ENCODE data around the gene HACD1. TPM values are rescaled to one million over a fixed set of nuclear protein-coding genes. Genes with fewer than 3 reads are reported as not detected.

Gene HACD1
- polyA plus RNA-seq, 1 donor from 2014 or later, result 23.0 TPM

DNA sequence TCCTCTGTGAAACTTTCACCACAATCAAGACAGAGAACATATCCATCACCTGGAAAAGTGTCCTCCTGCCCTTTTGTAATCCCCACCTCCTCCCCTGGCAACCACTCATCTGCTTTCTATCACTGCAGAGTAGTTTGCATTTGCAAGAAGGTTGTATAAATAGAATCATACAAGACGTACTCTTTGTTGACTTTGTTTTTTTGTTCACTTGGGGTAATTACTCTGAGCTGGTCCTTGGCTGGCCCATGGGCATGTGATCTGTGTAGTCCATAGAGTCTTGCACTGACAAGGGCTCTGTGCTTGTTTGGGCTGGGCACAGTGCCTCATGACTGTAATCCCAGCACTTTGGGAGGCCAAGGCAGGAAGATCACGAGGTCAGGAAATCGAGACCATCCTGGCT lies 7.8 kb upstream of the HACD1 start:
- H2AFZ ChIP-seq (ENCODE audit: low read depth, low read length), result no peak overlapping the region
- no peaks in the 10 kb centered on the region for H3K36me3 ChIP-seq (ENCODE audit: insufficient read depth, low read length)
- H3K9me2 ChIP-seq (ENCODE audit: insufficient read depth, low read length), result no peaks in the 10 kb centered on the region
- H3K4me2 ChIP-seq (ENCODE audit: low read length), result no peak overlapping the region
- H3K9ac ChIP-seq (ENCODE audit: low read length), result no peak overlapping the region
- H3K27ac ChIP-seq (ENCODE audit: low read length), result no peak overlapping the region
- TF ChIP-seq, protein P1, sequence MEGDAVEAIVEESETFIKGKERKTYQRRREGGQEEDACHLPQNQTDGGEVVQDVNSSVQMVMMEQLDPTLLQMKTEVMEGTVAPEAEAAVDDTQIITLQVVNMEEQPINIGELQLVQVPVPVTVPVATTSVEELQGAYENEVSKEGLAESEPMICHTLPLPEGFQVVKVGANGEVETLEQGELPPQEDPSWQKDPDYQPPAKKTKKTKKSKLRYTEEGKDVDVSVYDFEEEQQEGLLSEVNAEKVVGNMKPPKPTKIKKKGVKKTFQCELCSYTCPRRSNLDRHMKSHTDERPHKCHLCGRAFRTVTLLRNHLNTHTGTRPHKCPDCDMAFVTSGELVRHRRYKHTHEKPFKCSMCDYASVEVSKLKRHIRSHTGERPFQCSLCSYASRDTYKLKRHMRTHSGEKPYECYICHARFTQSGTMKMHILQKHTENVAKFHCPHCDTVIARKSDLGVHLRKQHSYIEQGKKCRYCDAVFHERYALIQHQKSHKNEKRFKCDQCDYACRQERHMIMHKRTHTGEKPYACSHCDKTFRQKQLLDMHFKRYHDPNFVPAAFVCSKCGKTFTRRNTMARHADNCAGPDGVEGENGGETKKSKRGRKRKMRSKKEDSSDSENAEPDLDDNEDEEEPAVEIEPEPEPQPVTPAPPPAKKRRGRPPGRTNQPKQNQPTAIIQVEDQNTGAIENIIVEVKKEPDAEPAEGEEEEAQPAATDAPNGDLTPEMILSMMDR (IDR thresholded peaks at IDR 0.05; ENCODE audit: poor library complexity, severe bottlenecking), result no peak
- TF ChIP-seq EP300 (conservative IDR thresholded peaks at IDR 0.05; ENCODE audit: poor library complexity, severe bottlenecking) (no peak), POLR2AphosphoS5 (IDR thresholded peaks at IDR 0.05) (no peak), EZH2 (IDR thresholded peaks at IDR 0.05; ENCODE audit: borderline replicate concordance, insufficient read depth, low read length, poor library complexity, severe bottlenecking) (no peak), RAD21 (conservative IDR thresholded peaks at IDR 0.05) (no peak), SMC3 (conservative IDR thresholded peaks at IDR 0.05; ENCODE audit: poor library complexity) (no peak), TAF1 (IDR thresholded peaks at IDR 0.05; ENCODE audit: low read depth) (no peak), MXI1 (conservative IDR thresholded peaks at IDR 0.05; ENCODE audit: poor library complexity, severe bottlenecking) (no peak)
- TF ChIP-seq, protein P2, sequence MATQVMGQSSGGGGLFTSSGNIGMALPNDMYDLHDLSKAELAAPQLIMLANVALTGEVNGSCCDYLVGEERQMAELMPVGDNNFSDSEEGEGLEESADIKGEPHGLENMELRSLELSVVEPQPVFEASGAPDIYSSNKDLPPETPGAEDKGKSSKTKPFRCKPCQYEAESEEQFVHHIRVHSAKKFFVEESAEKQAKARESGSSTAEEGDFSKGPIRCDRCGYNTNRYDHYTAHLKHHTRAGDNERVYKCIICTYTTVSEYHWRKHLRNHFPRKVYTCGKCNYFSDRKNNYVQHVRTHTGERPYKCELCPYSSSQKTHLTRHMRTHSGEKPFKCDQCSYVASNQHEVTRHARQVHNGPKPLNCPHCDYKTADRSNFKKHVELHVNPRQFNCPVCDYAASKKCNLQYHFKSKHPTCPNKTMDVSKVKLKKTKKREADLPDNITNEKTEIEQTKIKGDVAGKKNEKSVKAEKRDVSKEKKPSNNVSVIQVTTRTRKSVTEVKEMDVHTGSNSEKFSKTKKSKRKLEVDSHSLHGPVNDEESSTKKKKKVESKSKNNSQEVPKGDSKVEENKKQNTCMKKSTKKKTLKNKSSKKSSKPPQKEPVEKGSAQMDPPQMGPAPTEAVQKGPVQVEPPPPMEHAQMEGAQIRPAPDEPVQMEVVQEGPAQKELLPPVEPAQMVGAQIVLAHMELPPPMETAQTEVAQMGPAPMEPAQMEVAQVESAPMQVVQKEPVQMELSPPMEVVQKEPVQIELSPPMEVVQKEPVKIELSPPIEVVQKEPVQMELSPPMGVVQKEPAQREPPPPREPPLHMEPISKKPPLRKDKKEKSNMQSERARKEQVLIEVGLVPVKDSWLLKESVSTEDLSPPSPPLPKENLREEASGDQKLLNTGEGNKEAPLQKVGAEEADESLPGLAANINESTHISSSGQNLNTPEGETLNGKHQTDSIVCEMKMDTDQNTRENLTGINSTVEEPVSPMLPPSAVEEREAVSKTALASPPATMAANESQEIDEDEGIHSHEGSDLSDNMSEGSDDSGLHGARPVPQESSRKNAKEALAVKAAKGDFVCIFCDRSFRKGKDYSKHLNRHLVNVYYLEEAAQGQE (IDR thresholded peaks at IDR 0.05; ENCODE audit: borderline replicate concordance), result no peak
- H3F3A ChIP-seq (ENCODE audit: insufficient read depth, low read length, poor library complexity, severe bottlenecking), result no peaks in the 10 kb centered on the region
- H3K4me3 ChIP-seq (ENCODE audit: low read length), result no peak overlapping the region
- H3K27me3 ChIP-seq (ENCODE audit: insufficient read depth, low read depth, low read length), result no peaks in the 10 kb centered on the region
- H3K9me3 ChIP-seq (ENCODE audit: low read length), result no peaks in the 10 kb centered on the region
- no peaks in the 10 kb centered on the region for H4K20me1 ChIP-seq (ENCODE audit: insufficient read depth)
- no peaks in the 10 kb centered on the region for H3K79me2 ChIP-seq (replicated peaks; ENCODE audit: insufficient read depth, low read length)

DNA sequence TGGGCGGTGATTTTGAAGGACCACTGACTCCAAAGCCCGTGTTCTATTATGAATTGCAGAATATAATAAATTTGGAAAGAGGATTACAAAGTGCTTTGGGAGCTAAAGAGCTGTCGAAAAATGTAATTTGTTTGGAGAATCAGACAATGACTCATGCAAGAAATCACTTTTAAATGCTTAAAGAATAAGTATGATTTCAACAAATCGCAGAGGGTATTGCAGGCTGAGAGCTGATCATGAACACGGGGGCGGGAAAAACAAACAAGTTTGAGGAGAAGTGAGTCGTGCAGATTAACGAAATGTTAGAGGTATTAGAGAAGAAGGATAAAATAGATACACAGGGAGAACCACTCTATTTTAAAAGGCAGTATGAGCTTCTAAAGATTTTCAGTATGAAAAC lies 4.9 kb upstream of the HACD1 start:
- TF ChIP-seq POLR2AphosphoS5 (IDR thresholded peaks at IDR 0.05) (no peak), EP300 (conservative IDR thresholded peaks at IDR 0.05; ENCODE audit: poor library complexity, severe bottlenecking) (no peak), EZH2 (IDR thresholded peaks at IDR 0.05; ENCODE audit: borderline replicate concordance, insufficient read depth, low read length, poor library complexity, severe bottlenecking) (no peak), SMC3 (conservative IDR thresholded peaks at IDR 0.05; ENCODE audit: poor library complexity) (no peak)
- Histone ChIP-seq H4K20me1 (ENCODE audit: insufficient read depth) (no peaks in the 10 kb centered on the region), H3K4me3 (ENCODE audit: low read length) (no peak overlapping the region)

More for the DNA sequence above, 4.9 kb upstream of the HACD1 start:
- Histone ChIP-seq H3F3A (ENCODE audit: insufficient read depth, low read length, poor library complexity, severe bottlenecking) (no peaks in the 10 kb centered on the region), H3K27me3 (ENCODE audit: insufficient read depth, low read depth, low read length) (no peaks in the 10 kb centered on the region), H2AFZ (ENCODE audit: low read depth, low read length) (no peak overlapping the region), H3K79me2 (replicated peaks; ENCODE audit: insufficient read depth, low read length) (no peaks in the 10 kb centered on the region), H3K9me2 (ENCODE audit: insufficient read depth, low read length) (no peaks in the 10 kb centered on the region), H3K9ac (ENCODE audit: low read length) (no peak overlapping the region), H3K36me3 (ENCODE audit: insufficient read depth, low read length) (no peaks in the 10 kb centered on the region), H3K4me2 (ENCODE audit: low read length) (no peak overlapping the region), H3K9me3 (ENCODE audit: low read length) (no peaks in the 10 kb centered on the region), H3K27ac (ENCODE audit: low read length) (no peak overlapping the region)
